Measurements from ENCODE around the gene SLC39A8. TPM values are rescaled to one million over a fixed set of nuclear protein-coding genes. Genes with fewer than 3 reads are reported as not detected.

SLC39A8 gene
- total RNA-seq, 1 donor, result 11.2 TPM

DNA sequence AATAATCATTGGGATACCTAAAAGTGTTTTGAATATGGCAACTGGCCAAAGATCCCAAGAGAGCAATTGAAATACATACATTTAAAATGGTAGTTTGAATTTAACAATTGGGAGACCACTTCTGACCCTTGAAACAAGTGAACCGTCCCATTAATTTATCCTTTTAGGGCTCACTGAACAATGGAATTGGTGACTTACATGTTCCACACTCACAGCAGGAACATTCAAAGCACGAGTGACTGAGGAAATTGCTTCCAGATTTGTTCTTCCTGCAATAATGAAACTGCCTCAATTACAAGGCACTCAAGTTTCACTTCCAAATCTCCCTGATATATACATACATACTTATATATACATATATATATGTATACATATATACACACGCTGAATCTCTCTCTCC is 20.6 kb downstream of the SLC39A8 start:
- Histone ChIP-seq H3K4me2 (ENCODE audit: insufficient read depth, low read length) (no peak overlapping the region), H3K27me3 (ENCODE audit: insufficient read depth, low read length) (no peaks in the 10 kb centered on the region), H3K9me3 (ENCODE audit: low read depth, low read length) (no peaks in the 10 kb centered on the region), H3K79me2 (ENCODE audit: insufficient read depth, low read length) (no peaks in the 10 kb centered on the region), H3K36me3 (ENCODE audit: insufficient read depth, low read length) (no peaks in the 10 kb centered on the region), H3K4me3 (ENCODE audit: insufficient read depth, low read length) (no peak overlapping the region), H2AFZ (ENCODE audit: low read length) (no peak overlapping the region), H3K27ac (ENCODE audit: low read depth, low read length) (no peak overlapping the region), H3K4me1 (ENCODE audit: insufficient read depth, low read length) (no peaks in the 10 kb centered on the region), H4K20me1 (ENCODE audit: insufficient read depth, low read length) (no peaks in the 10 kb centered on the region)
- DNase-seq (ENCODE audit: insufficient read length, low spot score, missing footprints), result no peak
- TF ChIP-seq, protein P1, sequence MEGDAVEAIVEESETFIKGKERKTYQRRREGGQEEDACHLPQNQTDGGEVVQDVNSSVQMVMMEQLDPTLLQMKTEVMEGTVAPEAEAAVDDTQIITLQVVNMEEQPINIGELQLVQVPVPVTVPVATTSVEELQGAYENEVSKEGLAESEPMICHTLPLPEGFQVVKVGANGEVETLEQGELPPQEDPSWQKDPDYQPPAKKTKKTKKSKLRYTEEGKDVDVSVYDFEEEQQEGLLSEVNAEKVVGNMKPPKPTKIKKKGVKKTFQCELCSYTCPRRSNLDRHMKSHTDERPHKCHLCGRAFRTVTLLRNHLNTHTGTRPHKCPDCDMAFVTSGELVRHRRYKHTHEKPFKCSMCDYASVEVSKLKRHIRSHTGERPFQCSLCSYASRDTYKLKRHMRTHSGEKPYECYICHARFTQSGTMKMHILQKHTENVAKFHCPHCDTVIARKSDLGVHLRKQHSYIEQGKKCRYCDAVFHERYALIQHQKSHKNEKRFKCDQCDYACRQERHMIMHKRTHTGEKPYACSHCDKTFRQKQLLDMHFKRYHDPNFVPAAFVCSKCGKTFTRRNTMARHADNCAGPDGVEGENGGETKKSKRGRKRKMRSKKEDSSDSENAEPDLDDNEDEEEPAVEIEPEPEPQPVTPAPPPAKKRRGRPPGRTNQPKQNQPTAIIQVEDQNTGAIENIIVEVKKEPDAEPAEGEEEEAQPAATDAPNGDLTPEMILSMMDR (IDR thresholded peaks at IDR 0.05; ENCODE audit: extremely low read depth, low read depth, low read length), result no peak

DNA sequence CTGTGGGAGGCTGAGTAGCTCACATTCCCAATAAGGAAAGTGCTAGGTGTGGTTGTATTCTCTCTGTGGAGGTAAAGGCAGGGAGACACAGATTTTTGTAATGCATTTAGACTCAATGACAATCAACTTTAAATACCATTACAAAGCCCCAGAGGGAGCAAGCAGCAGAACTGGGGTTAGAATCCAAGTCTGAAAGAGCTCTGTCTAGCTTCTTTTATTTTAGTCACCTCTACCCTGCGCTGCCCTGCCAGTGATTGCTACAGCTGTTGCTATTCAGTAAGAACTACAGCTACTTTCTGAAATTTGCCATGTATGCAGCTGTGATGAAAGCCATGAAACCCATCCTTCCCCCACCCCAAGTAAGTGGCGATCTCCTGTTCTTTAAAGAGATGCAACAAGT is 22.5 kb downstream of the SLC39A8 start:
- Histone ChIP-seq H3K79me2 (ENCODE audit: insufficient read depth, low read length) (no peaks in the 10 kb centered on the region), H3K4me2 (ENCODE audit: insufficient read depth, low read length) (no peak overlapping the region), H3K36me3 (ENCODE audit: insufficient read depth, low read length) (no peaks in the 10 kb centered on the region), H3K27me3 (ENCODE audit: insufficient read depth, low read length) (no peaks in the 10 kb centered on the region), H3K9me3 (ENCODE audit: low read depth, low read length) (no peaks in the 10 kb centered on the region), H4K20me1 (ENCODE audit: insufficient read depth, low read length) (no peaks in the 10 kb centered on the region), H3K4me1 (ENCODE audit: insufficient read depth, low read length) (no peaks in the 10 kb centered on the region), H2AFZ (ENCODE audit: low read length) (no peak overlapping the region), H3K4me3 (ENCODE audit: insufficient read depth, low read length) (no peak overlapping the region), H3K27ac (ENCODE audit: low read depth, low read length) (no peak overlapping the region)
- DNase-seq (ENCODE audit: insufficient read length, low spot score, missing footprints), result no peak
- TF ChIP-seq, protein P1 (IDR thresholded peaks at IDR 0.05; ENCODE audit: extremely low read depth, low read depth, low read length), result no peak

DNA sequence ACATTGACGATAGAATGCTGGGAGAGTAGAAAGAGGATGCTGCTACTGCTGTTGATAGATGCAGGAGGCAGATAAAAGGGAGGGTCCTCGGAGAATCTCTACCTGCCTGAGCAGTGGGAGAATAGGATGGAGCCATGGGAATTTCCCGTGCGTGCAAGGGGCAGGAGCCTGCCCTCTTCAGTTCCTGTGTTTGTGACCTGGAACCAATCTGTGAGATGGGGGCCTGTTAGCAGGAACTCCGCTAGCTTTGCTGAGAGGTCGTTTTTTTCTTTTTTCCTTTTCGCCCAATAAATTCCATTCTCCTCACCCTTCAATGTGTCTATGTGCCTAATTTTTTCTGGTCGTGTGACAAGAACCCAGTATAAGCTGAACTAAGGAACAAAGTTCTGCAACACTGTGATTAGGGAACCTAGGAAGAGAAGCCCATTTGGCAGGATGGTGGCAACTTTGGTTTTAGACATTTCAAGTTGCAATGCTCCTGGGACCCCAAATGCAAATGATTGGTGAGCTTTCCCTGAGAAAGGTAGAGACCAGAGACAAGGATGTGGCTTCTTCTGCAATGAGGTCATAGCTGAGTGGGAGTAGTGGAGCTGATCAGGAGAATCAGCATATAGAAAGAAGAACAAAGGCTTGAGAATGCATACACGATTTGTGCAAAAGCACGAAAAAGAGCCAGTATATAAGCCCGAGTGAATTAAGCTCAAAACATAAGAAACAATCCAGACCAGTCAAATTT is 23.9 kb downstream of the SLC39A8 start:
- DNase-seq (ENCODE audit: insufficient read length, low spot score, missing footprints), result no peak
- no peaks in the 10 kb centered on the region for H3K9me3 ChIP-seq (ENCODE audit: low read depth, low read length)
- H3K27me3 ChIP-seq (ENCODE audit: insufficient read depth, low read length), result no peaks in the 10 kb centered on the region
- TF ChIP-seq, protein P1 (IDR thresholded peaks at IDR 0.05; ENCODE audit: extremely low read depth, low read depth, low read length), result no peak
- H4K20me1 ChIP-seq (ENCODE audit: insufficient read depth, low read length), result no peaks in the 10 kb centered on the region
- no peaks in the 10 kb centered on the region for H3K79me2 ChIP-seq (ENCODE audit: insufficient read depth, low read length)
- no peak overlapping the region for H3K27ac ChIP-seq (ENCODE audit: low read depth, low read length)
- no peak overlapping the region for H2AFZ ChIP-seq (ENCODE audit: low read length)
- H3K4me3 ChIP-seq (ENCODE audit: insufficient read depth, low read length), result no peak overlapping the region
- H3K36me3 ChIP-seq (ENCODE audit: insufficient read depth, low read length), result no peaks in the 10 kb centered on the region
- no peaks in the 10 kb centered on the region for H3K4me1 ChIP-seq (ENCODE audit: insufficient read depth, low read length)
- no peak overlapping the region for H3K4me2 ChIP-seq (ENCODE audit: insufficient read depth, low read length)

DNA sequence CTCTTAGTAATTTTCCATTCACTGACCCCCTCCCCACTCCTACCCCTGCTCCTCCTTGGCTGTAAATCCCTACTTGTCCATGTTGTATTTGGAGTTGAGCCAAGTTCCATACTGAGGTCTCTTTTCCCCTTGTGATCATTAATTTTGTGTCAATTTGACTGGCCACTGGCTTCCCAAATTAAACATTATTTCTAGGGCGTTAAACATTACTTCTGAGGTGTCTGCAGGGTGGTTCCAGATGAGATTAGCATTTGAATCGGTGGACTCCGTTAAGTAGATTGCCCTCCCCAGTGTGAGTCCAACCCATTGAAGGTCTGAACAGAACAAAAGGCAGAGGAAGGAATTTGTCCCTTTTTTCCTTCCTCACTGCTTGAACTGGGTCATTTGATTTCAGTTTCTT is 25.7 kb downstream of the SLC39A8 start:
- Histone ChIP-seq H4K20me1 (ENCODE audit: insufficient read depth, low read length) (no peaks in the 10 kb centered on the region), H3K27me3 (ENCODE audit: insufficient read depth, low read length) (no peaks in the 10 kb centered on the region), H3K4me2 (ENCODE audit: insufficient read depth, low read length) (no peak overlapping the region), H3K27ac (ENCODE audit: low read depth, low read length) (no peak overlapping the region), H3K9me3 (ENCODE audit: low read depth, low read length) (no peaks in the 10 kb centered on the region), H3K79me2 (ENCODE audit: insufficient read depth, low read length) (no peaks in the 10 kb centered on the region), H3K36me3 (ENCODE audit: insufficient read depth, low read length) (no peaks in the 10 kb centered on the region), H3K4me3 (ENCODE audit: insufficient read depth, low read length) (no peak overlapping the region), H2AFZ (ENCODE audit: low read length) (no peak overlapping the region), H3K4me1 (ENCODE audit: insufficient read depth, low read length) (no peaks in the 10 kb centered on the region)
- no peak for DNase-seq (ENCODE audit: insufficient read length, low spot score, missing footprints)
- TF ChIP-seq, protein P1 (IDR thresholded peaks at IDR 0.05; ENCODE audit: extremely low read depth, low read depth, low read length), result no peak
